GM18870 (cell line): ENCODE data around the gene EMB.
"Not testable (repeated sequence)": the region's sequence is repeated elsewhere in the genome, so short reads cannot be mapped to it uniquely, and the experiment has no call there.

Source experiments
- ATAC-seq: cut with Tn5 transposase; IDR thresholded peaks from one replicate; pipeline ENCODE4 v1.9.1; 2021; ENCODE audit warnings: moderate library complexity; ENCODE audit not compliant: unreplicated experiment

Gene EMB

DNA sequence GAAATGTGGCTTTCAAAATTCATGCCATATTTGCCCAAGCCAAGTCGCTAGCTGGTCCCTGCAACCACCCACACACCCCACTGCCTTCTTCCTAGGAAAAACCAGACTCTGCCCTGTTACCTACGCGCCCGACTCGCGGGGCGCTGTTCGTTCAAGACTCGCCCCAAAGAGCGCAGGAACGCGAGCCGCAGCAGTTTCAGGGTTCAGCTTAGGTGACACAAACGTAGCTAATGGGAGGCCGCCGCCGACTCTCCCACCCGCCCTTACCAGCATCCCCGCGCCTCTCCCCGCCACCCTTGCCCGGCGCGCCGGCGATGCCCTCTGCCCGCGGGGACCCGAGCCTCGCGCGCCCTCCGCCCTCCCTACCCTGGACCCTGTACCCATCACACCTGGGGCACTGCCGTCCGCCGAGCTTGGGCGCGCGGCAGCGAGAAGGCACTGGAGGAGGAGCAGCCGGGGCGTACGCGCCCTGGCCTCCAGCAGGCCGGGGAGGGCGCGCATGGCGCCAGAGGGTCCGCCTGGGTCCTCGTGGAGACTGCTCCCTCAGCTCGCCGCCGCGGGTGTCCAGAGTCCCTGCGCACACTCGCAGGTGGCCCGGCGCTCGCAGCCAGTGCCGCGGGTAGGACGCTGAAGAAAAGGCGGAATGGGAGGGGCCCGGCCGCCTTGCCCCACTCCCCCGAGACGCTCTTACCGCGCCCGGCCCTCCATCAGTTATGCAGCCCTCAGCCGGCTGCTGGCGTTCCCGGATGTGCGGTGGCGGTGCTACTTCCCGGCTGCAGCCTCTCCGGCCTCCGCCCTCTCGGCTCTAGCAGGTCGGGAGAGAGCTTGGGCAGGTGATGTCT, at the start of gene EMB:
Gene EMB (minus strand): TSS at position 638 of the 842 bp plus-strand sequence. CDS start 137 bp downstream, at position 501.
- ATAC-seq, result peak; percentile 47

DNA sequence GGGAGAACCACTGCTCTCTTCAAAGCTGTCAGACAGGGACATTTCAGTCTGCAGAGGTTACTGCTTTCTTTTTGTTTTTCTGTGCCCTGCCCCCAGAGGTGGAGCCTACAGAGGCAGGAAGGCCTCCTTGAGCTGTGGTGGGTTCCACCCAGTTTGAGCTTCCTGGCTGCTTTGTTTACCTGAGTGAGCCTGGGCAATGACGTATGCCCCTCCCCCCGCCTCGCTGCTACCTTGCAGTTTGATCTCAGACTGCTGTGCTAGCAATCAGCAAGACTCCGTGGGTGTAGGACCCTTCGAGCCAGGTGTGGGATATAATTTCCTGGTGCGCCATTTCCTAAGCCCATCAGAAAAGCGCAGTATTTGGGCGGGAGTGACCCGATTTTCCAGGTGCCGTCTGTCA, 48.4 kb upstream of the EMB start:
- ATAC-seq, result not testable (repeated sequence)

GRCh38 chr5:50478790-50479189, 37.7 kb upstream of the EMB start:
- ATAC-seq, result not testable (repeated sequence)

GRCh38 chr5:50476549-50476948, 35.5 kb upstream of the EMB start:
- peak; percentile 99 for ATAC-seq

DNA sequence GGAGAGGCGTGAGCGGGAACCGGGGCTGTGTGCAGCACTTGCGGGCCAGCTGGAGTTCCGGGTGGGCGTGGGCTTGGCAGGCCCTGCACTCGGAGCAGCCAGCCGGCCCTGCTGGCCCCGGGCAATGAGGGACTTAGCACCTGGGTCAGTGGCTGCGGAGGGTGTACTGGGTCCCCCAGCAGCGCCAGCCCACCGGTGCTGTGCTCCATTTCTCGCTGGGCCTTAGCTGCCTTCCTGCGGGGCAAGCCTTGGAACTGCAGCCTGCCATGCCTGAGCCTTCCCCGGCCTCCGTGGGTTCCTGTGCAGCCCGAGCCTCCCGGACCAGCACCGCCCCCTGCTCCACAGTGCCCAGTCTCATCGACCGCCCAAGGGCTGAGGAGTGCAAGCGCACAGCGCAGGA, 23.9 kb upstream of the EMB start:
- not testable (repeated sequence) for ATAC-seq

DNA sequence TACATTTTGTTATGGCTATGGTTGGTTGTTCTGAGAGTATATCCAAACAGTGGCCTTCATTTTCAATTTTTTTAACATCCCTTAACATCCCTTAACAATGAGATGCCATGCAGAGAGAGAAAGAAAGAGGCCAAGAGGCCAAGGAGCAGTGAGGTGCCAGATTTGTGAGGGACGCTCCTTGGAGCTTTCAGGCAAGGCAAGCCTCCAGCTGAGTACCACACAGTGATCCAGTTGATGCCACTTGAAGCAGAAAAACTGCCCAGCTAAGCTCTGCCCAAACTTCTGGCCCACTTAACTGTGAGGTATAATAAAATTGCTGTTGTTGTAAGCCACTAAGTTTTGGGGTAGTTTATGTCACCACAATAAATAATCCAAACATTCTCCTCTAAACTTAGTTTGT, 22.6 kb upstream of the EMB start:
- no peak for ATAC-seq

DNA sequence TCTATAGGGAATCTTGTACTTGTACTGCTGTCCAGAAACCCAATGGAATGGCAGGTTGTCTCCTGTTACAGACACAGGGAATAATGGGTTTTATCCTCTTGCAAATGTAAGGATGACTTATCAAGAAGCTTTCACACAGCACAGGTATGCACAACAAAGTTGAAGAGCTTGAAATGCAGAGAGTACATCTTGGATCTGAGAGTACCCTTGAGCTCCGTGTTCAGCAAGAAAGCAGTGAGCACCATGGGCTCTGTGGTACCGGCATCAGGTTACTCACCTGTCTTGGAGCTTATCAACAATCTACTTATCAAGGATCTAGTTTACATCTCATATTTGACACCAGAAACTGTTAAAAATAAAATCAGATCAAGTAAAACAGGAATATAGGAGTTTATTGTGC, 22.0 kb upstream of the EMB start:
- ATAC-seq, result no peak

- not testable (repeated sequence) for ATAC-seq
These were observed 21.5 kb upstream of the EMB start for GRCh38 chr5:50462579-50462978.

DNA sequence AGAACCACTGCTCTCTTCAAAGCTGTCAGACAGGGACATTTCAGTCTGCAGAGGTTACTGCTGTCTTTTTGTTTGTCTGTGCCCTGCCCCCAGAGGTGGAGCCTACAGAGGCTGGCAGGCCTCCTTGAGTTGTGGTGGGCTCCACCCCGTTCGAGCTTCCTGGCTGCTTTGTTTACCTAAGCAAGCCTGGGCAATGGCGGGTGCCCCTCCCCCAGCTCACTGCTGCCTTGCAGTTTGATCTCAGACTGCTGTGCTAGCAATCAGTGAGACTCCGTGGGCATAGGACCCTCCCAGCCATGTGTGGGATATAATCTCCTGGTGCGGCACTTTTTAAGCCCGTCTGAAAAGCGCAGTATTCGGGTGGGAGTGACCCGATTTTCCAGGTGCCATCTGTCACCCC, 17.3 kb upstream of the EMB start:
- not testable (repeated sequence) for ATAC-seq

GRCh38 chr5:50449241-50449640, 8.2 kb upstream of the EMB start:
- not testable (repeated sequence) for ATAC-seq

- ATAC-seq, result no peak
These were observed 6.9 kb upstream of the EMB start for GRCh38 chr5:50447941-50448340.

DNA sequence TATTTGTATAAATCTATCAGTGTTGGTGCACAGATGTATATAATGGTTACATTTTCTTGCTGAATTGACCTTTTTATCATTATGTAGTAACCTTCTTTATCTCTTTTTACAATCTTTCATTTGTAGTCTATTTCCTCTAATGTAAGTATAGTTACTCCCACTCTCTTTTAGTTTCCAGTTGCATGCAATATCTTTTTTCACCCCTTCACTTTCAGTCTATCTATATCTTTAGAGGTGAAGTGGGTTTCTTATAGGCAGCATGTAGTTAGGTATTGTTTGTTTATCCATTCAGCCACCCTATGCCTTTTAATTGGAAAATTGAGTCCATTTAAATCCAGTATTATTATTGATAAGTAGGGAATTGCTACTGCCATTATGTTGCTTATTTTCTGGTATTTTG, 6.1 kb upstream of the EMB start:
- ATAC-seq, result no peak

DNA sequence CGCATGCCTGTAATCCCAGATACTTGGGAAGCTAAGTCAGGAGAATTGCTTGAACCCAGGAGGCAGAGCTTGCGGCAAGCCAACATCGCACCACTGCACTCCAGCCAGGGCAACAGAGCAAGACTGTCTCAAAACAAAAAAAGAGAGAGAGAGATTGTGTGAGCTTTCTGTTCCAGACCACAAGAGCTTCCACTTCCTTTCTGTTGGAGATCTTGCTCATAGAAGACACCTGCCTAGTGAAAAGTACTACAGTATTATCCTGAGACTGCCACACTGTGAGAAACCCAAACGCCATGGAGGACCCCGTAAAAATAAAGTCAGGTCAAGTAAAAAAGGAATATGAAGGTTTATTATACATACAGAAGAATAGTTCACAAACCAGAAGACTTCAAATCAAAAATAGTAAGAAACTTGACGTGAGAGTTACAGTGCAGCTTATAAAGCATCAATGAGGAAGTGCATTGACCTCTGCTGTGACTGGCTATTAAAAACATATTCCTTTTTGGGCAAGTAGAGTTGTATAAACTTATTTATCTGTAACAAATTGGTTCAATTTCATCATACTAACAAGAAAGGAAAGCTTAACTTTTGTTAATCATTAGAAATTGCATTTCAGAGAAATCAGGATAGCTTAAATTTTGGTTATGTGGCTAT, 4.3 kb upstream of the EMB start:
- peak; percentile 89 for ATAC-seq

GRCh38 chr5:50442559-50443539, 1.8 kb upstream of the EMB start:
- ATAC-seq, result not testable (repeated sequence)

DNA sequence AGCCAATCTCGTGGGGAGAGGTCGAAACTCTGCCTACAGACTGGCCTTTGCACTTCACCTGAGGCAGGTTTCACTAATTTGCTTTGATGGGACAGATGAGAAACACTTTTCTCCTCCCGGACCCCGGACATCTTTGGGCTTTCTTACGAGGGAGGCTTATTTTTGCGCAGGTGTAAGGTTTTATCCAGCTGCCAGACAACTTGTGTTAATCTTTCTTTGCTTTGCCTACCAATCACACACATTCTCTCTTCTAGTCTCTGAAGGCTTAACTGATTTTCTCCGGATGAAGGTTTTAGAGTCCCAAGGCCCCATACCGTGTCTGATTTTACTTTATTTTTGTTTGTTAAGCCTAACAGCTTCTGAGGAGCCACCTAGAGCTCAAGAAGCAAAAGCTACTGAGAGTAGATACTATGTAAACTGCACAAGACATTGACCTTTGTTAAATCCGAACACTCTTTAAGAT, 436 bp upstream of the EMB start:
- peak; percentile 0 for ATAC-seq

- no peak for ATAC-seq
These were observed 1.9 kb downstream of the EMB start for GRCh38 chr5:50439221-50439620.

GRCh38 chr5:50438060-50438459, 3.0 kb downstream of the EMB start:
- ATAC-seq, result not testable (repeated sequence)

- peak; percentile 64 for ATAC-seq
These were observed 5.9 kb downstream of the EMB start for GRCh38 chr5:50435168-50435567.

DNA sequence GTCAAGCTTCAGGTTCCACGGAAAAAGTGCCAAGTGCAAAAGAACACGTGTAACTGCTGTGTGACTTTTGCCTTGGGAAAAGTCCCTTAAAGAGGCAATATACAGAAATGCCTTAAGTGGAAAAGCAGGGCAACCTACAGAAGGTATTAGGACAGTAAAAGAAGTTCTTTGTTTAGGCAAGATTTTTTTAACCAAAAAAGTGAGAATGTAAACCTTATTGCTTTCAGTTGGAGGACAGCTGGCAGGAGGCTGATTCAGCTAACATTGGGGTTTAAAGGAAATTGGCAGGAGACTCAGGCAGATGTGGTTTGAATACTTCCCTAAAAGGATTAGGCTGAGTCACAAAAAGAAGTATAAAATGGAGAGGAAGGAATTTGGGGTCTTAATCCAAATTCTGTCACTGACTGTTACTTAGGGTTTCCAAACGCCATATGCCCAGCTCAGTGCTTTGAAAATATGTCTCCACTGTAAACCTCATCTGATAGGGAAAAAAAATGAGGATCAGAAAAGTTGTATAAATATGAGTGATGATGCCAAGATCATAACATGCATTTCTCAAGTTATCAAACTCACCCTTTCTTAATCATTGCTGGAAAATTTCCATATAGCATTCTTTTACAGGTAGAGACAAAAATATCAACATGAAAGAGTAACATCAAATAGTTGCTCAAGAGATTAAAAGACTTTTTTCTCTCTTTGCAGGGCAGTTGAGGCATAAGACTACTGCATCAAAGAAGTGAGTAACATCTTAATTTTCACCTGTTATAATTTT, 9.8 kb downstream of the EMB start:
- ATAC-seq, result not testable (repeated sequence)
